Osteoblast (primary cell): Measurements from ENCODE around the gene ABLIM3. TPM values are rescaled to one million over a fixed set of nuclear protein-coding genes. Genes with fewer than 3 reads are reported as not detected.

Source experiments
- DNase-seq: peaks from one replicate; pipeline ENCODE4 v3.0.0; 2011; ENCODE audit warnings: low spot score, mixed read lengths; ENCODE audit not compliant: insufficient read length; ENCODE audit errors: missing footprints
- H2AFZ ChIP-seq: 2 replicates; pipeline ENCODE4 v1.6.0; 2011; ENCODE audit warnings: mild to moderate bottlenecking, low read length
- H3K27ac ChIP-seq: 2 replicates; pipeline ENCODE4 v1.5.1; 2011; ENCODE audit warnings: mild to moderate bottlenecking, low read depth, low read length, moderate library complexity
- H3K27me3 ChIP-seq: 2 replicates; pipeline ENCODE4 v1.6.0; 2012; ENCODE audit warnings: mild to moderate bottlenecking, control low read depth, inconsistent platforms, low read length, moderate library complexity; ENCODE audit not compliant: insufficient read depth
- H3K36me3 ChIP-seq: 2 replicates; pipeline ENCODE4 v1.5.1; 2011; ENCODE audit warnings: mild to moderate bottlenecking, low read length, control low read depth, moderate library complexity; ENCODE audit not compliant: insufficient read depth
- H3K4me1 ChIP-seq: 2 replicates; pipeline ENCODE4 v1.5.1; 2011; ENCODE audit warnings: mild to moderate bottlenecking, low read length, control low read depth, moderate library complexity; ENCODE audit not compliant: insufficient read depth
- H3K4me2 ChIP-seq: 2 replicates; pipeline ENCODE4 v1.6.0; 2011; ENCODE audit warnings: mild to moderate bottlenecking, low read length; ENCODE audit not compliant: insufficient read depth
- H3K4me3 ChIP-seq: fragments of 200-600 bp; sonication (generic); 3 replicates; pipeline ENCODE4 v1.5.1; 2012; ENCODE audit warnings: mild to moderate bottlenecking, low read length, inconsistent platforms; ENCODE audit not compliant: insufficient read depth
- H3K79me2 ChIP-seq: 2 replicates; pipeline ENCODE4 v1.6.0; 2012; ENCODE audit warnings: mild to moderate bottlenecking, low read length, control low read depth, inconsistent platforms; ENCODE audit not compliant: insufficient read depth
- H3K9me3 ChIP-seq: 2 replicates; pipeline ENCODE4 v1.5.1; 2011; ENCODE audit warnings: low read depth, low read length, control low read depth
- H4K20me1 ChIP-seq: 2 replicates; pipeline ENCODE4 v1.6.0; 2012; ENCODE audit warnings: mild to moderate bottlenecking, low read length, control low read depth; ENCODE audit not compliant: insufficient read depth
- CTCF ChIP-seq: IDR thresholded peaks from 2 replicates; pipeline ENCODE4 v1.5.1; 2011; ENCODE audit warnings: mild to moderate bottlenecking, low read depth, low read length, moderate library complexity; ENCODE audit errors: extremely low read depth
- total RNA-seq: library from RNA; depleted of rRNA; stranded (reverse); fragments of >200 nt; gene quantifications from 2 replicates; pipeline ENCODE4 v1.2.3, GENCODE V29; 2012

ABLIM3 gene
- total RNA-seq, 1 donor: 5.8 TPM

- H3K79me2 ChIP-seq: no peaks in the 10 kb centered on the region
- H2AFZ ChIP-seq: no peak overlapping the region
- no peak overlapping the region for H3K4me3 ChIP-seq
- no peak overlapping the region for H3K4me2 ChIP-seq
- H4K20me1 ChIP-seq: no peaks in the 10 kb centered on the region
- DNase-seq: no peak
- H3K27ac ChIP-seq: no peak overlapping the region
- H3K36me3 ChIP-seq: no peaks in the 10 kb centered on the region
- no peaks in the 10 kb centered on the region for H3K4me1 ChIP-seq
- TF ChIP-seq CTCF: no peak
- H3K9me3 ChIP-seq: no peaks in the 10 kb centered on the region
- peaks cover 4% of the 10 kb centered on the region for H3K27me3 ChIP-seq
Measured at GRCh38 chr5:149100331-149100730, 41.0 kb upstream of the ABLIM3 start.

- Histone ChIP-seq H3K36me3 (no peaks in the 10 kb centered on the region), H3K27ac (peak overlapping the region; percentile 12), H4K20me1 (no peaks in the 10 kb centered on the region), H3K4me1 (peaks cover 10% of the 10 kb centered on the region), H2AFZ (no peak overlapping the region), H3K9me3 (no peaks in the 10 kb centered on the region), H3K79me2 (no peaks in the 10 kb centered on the region), H3K4me2 (no peak overlapping the region), H3K27me3 (no peaks in the 10 kb centered on the region), H3K4me3 (no peak overlapping the region)
- TF ChIP-seq CTCF: no peak
- DNase-seq: no peak
Measured at GRCh38 chr5:149108651-149109280, 32.5 kb upstream of the ABLIM3 start.

GRCh38 chr5:149110406-149110805 is 30.9 kb upstream of the ABLIM3 start:
- H3K9me3 ChIP-seq: no peaks in the 10 kb centered on the region
- no peaks in the 10 kb centered on the region for H4K20me1 ChIP-seq
- H3K27me3 ChIP-seq: no peaks in the 10 kb centered on the region
- H3K27ac ChIP-seq: no peak overlapping the region
- no peaks in the 10 kb centered on the region for H3K36me3 ChIP-seq
- TF ChIP-seq CTCF: no peak
- H3K79me2 ChIP-seq: no peaks in the 10 kb centered on the region
- no peak overlapping the region for H3K4me3 ChIP-seq
- no peak overlapping the region for H3K4me2 ChIP-seq
- no peak overlapping the region for H2AFZ ChIP-seq
- no peak for DNase-seq
- peaks cover 18% of the 10 kb centered on the region for H3K4me1 ChIP-seq

- Histone ChIP-seq H2AFZ (no peak overlapping the region), H3K27ac (no peak overlapping the region), H4K20me1 (no peaks in the 10 kb centered on the region), H3K36me3 (no peaks in the 10 kb centered on the region), H3K79me2 (no peaks in the 10 kb centered on the region), H3K4me1 (peaks cover 14% of the 10 kb centered on the region), H3K27me3 (no peaks in the 10 kb centered on the region), H3K4me3 (no peak overlapping the region), H3K4me2 (no peak overlapping the region), H3K9me3 (no peaks in the 10 kb centered on the region)
- DNase-seq: no peak
- TF ChIP-seq CTCF: no peak
Measured at GRCh38 chr5:149113669-149114068, 27.6 kb upstream of the ABLIM3 start.
